K562 (cell line): Measurements from ENCODE around the gene BUB3. TPM values are rescaled to one million over a fixed set of nuclear protein-coding genes. Genes with fewer than 3 reads are reported as not detected.

Source experiments
- ATAC-seq: fragments of 200-7000 bp; cut with Tn5 transposase; 3 replicates; pipeline ENCODE4 v1.9.1; 2020; ENCODE audit warnings: moderate library complexity
- BruUV-seq: library from RNA; stranded (reverse); fragments of 400-500 nt; replicated peaks from 2 replicates; lab custom pipeline; 2021; lab: Mats Ljungman, UMichigan
- CTCF ChIA-PET: fragments of 300-600 bp; formaldehyde crosslinking; extraction: SDS; loops from one replicate; lab custom pipeline; 2021; ENCODE audit warnings: low intra/inter-chr PET ratio; lab: Yijun Ruan, JAX
- POLR2A ChIA-PET: fragments of 300-600, 350-650 bp; sonication (Branson Sonifier 250); formaldehyde crosslinking; extraction: SDS; loops from one replicate; lab custom pipeline; 2021; ENCODE audit warnings: antibody characterized with exemption, inconsistent platforms; lab: Yijun Ruan, JAX
- DNase-seq, 4 experiments: peaks; one replicate each; pipeline versions ENCODE4 v3.0.0 to v3.0.0-alpha.2; 2011 to 2018; ENCODE audit warnings: low spot score in 3 of 4, mixed read lengths in 3 of 4; ENCODE audit errors: extremely low read depth in 1 of 4
- FAIRE-seq: peaks from 2 replicates; lab custom pipeline; 2011; peaks lifted over from hg19 to GRCh38; lab: Jason Lieb, UNC
- H2AFZ ChIP-seq: 2 replicates; pipeline ENCODE4 v1.6.0; 2011; ENCODE audit warnings: low read depth, low read length, control low read depth, inconsistent platforms
- H3K27ac ChIP-seq: fragments of 200-600 bp; 3 replicates; pipeline ENCODE4 v1.8.0; 2011; ENCODE audit warnings: low read depth, mild to moderate bottlenecking, control low read depth, inconsistent platforms, low read length, moderate library complexity, mixed read lengths; ENCODE audit errors: extremely low read depth
- H3K27me3 ChIP-seq, 2 experiments: fragments of 300-600 bp in 1 of 2; 2 replicates in 1 of 2; 3 replicates in 1 of 2; pipeline versions ENCODE4 v1.6.0 to v1.8.0; 2011; ENCODE audit warnings: inconsistent platforms in 2 of 2, low read length in 2 of 2, mild to moderate bottlenecking in 1 of 2, mixed read lengths in 1 of 2, moderate library complexity in 1 of 2; ENCODE audit not compliant: control insufficient read depth in 2 of 2, insufficient read depth in 2 of 2
- H3K36me3 ChIP-seq: fragments of 300-600 bp; 3 replicates; pipeline ENCODE4 v1.8.0; 2011; ENCODE audit warnings: mild to moderate bottlenecking, low read length, inconsistent platforms; ENCODE audit not compliant: control insufficient read depth, insufficient read depth
- H3K4me1 ChIP-seq, 2 experiments: fragments of 200-600 bp in 1 of 2; replicated peaks in 1 of 2; 2 replicates in 1 of 2; 3 replicates in 1 of 2; pipeline versions ENCODE4 v1.5.1 to v1.8.0; 2011; ENCODE audit warnings: inconsistent platforms in 2 of 2, low read length in 2 of 2, mild to moderate bottlenecking in 1 of 2, mixed read lengths in 1 of 2, moderate library complexity in 1 of 2; ENCODE audit not compliant: control insufficient read depth in 2 of 2, insufficient read depth in 2 of 2
- H3K4me2 ChIP-seq: 2 replicates; pipeline ENCODE4 v1.6.1; 2011; ENCODE audit warnings: low read length, control low read depth, inconsistent platforms, mixed read lengths; ENCODE audit not compliant: insufficient read depth
- H3K4me3 ChIP-seq: fragments of 200-600 bp; sonication (generic), shearing (Covaris generic); 2 replicates; pipeline ENCODE4 v1.5.1; 2016; ENCODE audit warnings: control low read depth, inconsistent platforms
- H3K79me2 ChIP-seq: fragments of 200-600 bp; 3 replicates; pipeline ENCODE4 v1.8.0; 2011; ENCODE audit warnings: low read length, inconsistent platforms; ENCODE audit not compliant: control insufficient read depth, insufficient read depth
- H3K9ac ChIP-seq, 2 experiments: 2 replicates each; pipeline versions ENCODE4 v1.6.0 to v1.6.1; 2011; ENCODE audit warnings: low read depth in 2 of 2, low read length in 2 of 2, control low read depth in 1 of 2, inconsistent platforms in 1 of 2, mild to moderate bottlenecking in 1 of 2, mixed read lengths in 1 of 2; ENCODE audit not compliant: insufficient read depth in 1 of 2
- H3K9me1 ChIP-seq: one replicate; pipeline ENCODE4 v1.6.0; 2011; ENCODE audit warnings: inconsistent platforms, mild to moderate bottlenecking, low read length, moderate library complexity; ENCODE audit not compliant: control insufficient read depth, insufficient read depth
- H3K9me3 ChIP-seq: replicated peaks from 2 replicates; pipeline ENCODE4 v1.5.1; 2011; ENCODE audit warnings: low read depth, low read length, inconsistent platforms; ENCODE audit not compliant: control insufficient read depth, insufficient read depth
- H4K20me1 ChIP-seq: replicated peaks from 2 replicates; pipeline ENCODE4 v1.6.1; 2011; ENCODE audit warnings: low read length, inconsistent platforms, mixed read lengths; ENCODE audit not compliant: control insufficient read depth, insufficient read depth
- CBX1 ChIP-seq: sonication (generic); IDR thresholded peaks from 2 replicates; pipeline ENCODE4 v1.6.1; 2016; ENCODE audit warnings: antibody characterized with exemption, low read depth, mild to moderate bottlenecking
- CHD1 ChIP-seq: fragments of 200-600 bp; sonication (generic); IDR thresholded peaks from one replicate; pipeline ENCODE4 v1.6.1; 2012; ENCODE audit warnings: mild to moderate bottlenecking, moderate library complexity, low read length, inconsistent platforms
- EGR1 ChIP-seq: fragments of 450-650 bp; conservative IDR thresholded peaks from 2 replicates; pipeline ENCODE4 v1.6.1; 2017; ENCODE audit warnings: mild to moderate bottlenecking
- FIP1L1 ChIP-seq: fragments of 200-400 bp; formaldehyde crosslinking; IDR thresholded peaks from 2 replicates; pipeline ENCODE4 v1.6.1; 2018; ENCODE audit warnings: mild to moderate bottlenecking, low read depth, low read length; ENCODE audit not compliant: poor library complexity, severe bottlenecking
- GABPB1 ChIP-seq: sonication (generic); formaldehyde crosslinking; IDR thresholded peaks from 2 replicates; pipeline ENCODE4 v1.8.0; 2022; ENCODE audit warnings: mild to moderate bottlenecking, missing genetic modification reagents
- KDM5B ChIP-seq: fragments of 200-600 bp; sonication (generic); IDR thresholded peaks from 2 replicates; pipeline ENCODE4 v1.6.1; 2012; ENCODE audit warnings: low read depth, mild to moderate bottlenecking, moderate library complexity, low read length, control low read depth, inconsistent platforms; ENCODE audit not compliant: insufficient replicate concordance
- NRF1 ChIP-seq, 2 experiments: fragments of 450-650 bp; IDR thresholded peaks in 1 of 2; conservative IDR thresholded peaks in 1 of 2; 2 replicates each; pipeline ENCODE4 v1.6.1; 2014; ENCODE audit warnings: mild to moderate bottlenecking in 2 of 2
- PHF8 ChIP-seq: fragments of 200-600 bp; sonication (generic); IDR thresholded peaks from 2 replicates; pipeline ENCODE4 v1.6.1; 2012; ENCODE audit warnings: mixed run types, mild to moderate bottlenecking, inconsistent platforms, low read length, moderate library complexity, borderline replicate concordance
- POLR2A ChIP-seq: fragments of 450-650 bp; conservative IDR thresholded peaks from 2 replicates; pipeline ENCODE4 v1.6.1; 2016
- RBBP5 ChIP-seq: fragments of 200-600 bp; sonication (generic); IDR thresholded peaks from 2 replicates; pipeline ENCODE4 v1.6.1; 2012; ENCODE audit warnings: borderline replicate concordance, mild to moderate bottlenecking, low read length, control low read depth, inconsistent platforms; ENCODE audit not compliant: insufficient read depth, poor library complexity, severe bottlenecking
- RBFOX2 ChIP-seq: fragments of 200-400 bp; formaldehyde crosslinking; IDR thresholded peaks from 2 replicates; pipeline ENCODE4 v1.6.1; 2017; ENCODE audit warnings: low read depth, mild to moderate bottlenecking, low read length, moderate library complexity
- RBM15 ChIP-seq: fragments of 200-400 bp; formaldehyde crosslinking; IDR thresholded peaks from 2 replicates; pipeline ENCODE4 v1.6.1; 2018; ENCODE audit warnings: mild to moderate bottlenecking, low read length, moderate library complexity; ENCODE audit not compliant: insufficient read depth
- RBM22 ChIP-seq: fragments of 200-400 bp; formaldehyde crosslinking; IDR thresholded peaks from 2 replicates; pipeline ENCODE4 v1.6.1; 2018; ENCODE audit warnings: low read length, low read depth; ENCODE audit not compliant: poor library complexity, severe bottlenecking
- TAF1 ChIP-seq: IDR thresholded peaks from 2 replicates; pipeline ENCODE4 v1.6.1; 2011; ENCODE audit warnings: mild to moderate bottlenecking, low read length, moderate library complexity; ENCODE audit not compliant: insufficient read depth, control insufficient read depth, severe bottlenecking; ENCODE audit errors: extremely low read depth
- TGIF2 ChIP-seq: sonication (generic); formaldehyde crosslinking; IDR thresholded peaks from 2 replicates; pipeline ENCODE4 v1.8.1; 2022; ENCODE audit warnings: mild to moderate bottlenecking, missing genetic modification reagents, moderate library complexity
- ZFX ChIP-seq: sonication (generic); formaldehyde crosslinking; IDR thresholded peaks from 2 replicates; pipeline ENCODE4 v1.8.0; 2022; ENCODE audit warnings: mild to moderate bottlenecking, missing genetic modification reagents, moderate library complexity
- WGBS: fragments of 100-300 bp; shearing (Covaris generic); methylation state at CpG from one replicate; pipeline ENCODE4 v1.1.6; 2016; ENCODE audit warnings: low coverage, mixed read lengths; ENCODE audit not compliant: insufficient coverage; ENCODE audit errors: missing lambda C conversion rate; 5-methylcytosine and 5-hydroxymethylcytosine counted together
- in situ Hi-C: fragments of 300-500 bp; cut with MboI; formaldehyde crosslinking; loops from 4 replicates; pipeline ENCODE4 v1.15.0; 2018; ENCODE audit warnings: inconsistent platforms, mixed read lengths
- intact Hi-C: fragments of 100-400 bp; cut with micrococcal nuclease; formaldehyde crosslinking; loops from 2 replicates; pipeline ENCODE4 v1.14.2; 2022
- polyA plus RNA-seq, 8 experiments: library from polyadenylated mRNA; depleted of rRNA in 4 of 8; stranded (reverse) in 5 of 8; unstranded in 3 of 8; fragments of >200 nt; fragmentation: Nextera tagmentation in 2 of 8; fragmentation: Illumina TruSeq in 1 of 8; extraction: Ambion mirVana in 2 of 8; extraction: Trizol in 1 of 8; gene quantifications; 2 replicates each; pipeline versions ENCODE4 v1.2.1 to v1.2.3, GENCODE V29; 2011 to 2014; ENCODE audit warnings: inconsistent platforms in 1 of 8, missing spikeins in 1 of 8
- total RNA-seq, 7 experiments: library from RNA; depleted of rRNA in 6 of 7; stranded (reverse); fragments of >200 nt in 6 of 7; fragmentation: Illumina TruSeq in 2 of 7; extraction: Trizol in 2 of 7; gene quantifications; 2 replicates each; pipeline versions ENCODE4 v1.2.1 to v1.2.3, GENCODE V29; 2011 to 2021; ENCODE audit warnings: low replicate concordance in 1 of 7
- TF ChIP-seq, protein P1 (sequence below), 2 experiments: fragments of 450-650 bp; IDR thresholded peaks; 2 replicates each; pipeline ENCODE4 v1.6.1; 2016

Gene BUB3
- total and polyA plus RNA-seq, 9 of the 15 experiments (the other 6 are each of a cell fraction or from before 2014, with no cell fraction given), result 167 to 761 (median 225) TPM

DNA sequence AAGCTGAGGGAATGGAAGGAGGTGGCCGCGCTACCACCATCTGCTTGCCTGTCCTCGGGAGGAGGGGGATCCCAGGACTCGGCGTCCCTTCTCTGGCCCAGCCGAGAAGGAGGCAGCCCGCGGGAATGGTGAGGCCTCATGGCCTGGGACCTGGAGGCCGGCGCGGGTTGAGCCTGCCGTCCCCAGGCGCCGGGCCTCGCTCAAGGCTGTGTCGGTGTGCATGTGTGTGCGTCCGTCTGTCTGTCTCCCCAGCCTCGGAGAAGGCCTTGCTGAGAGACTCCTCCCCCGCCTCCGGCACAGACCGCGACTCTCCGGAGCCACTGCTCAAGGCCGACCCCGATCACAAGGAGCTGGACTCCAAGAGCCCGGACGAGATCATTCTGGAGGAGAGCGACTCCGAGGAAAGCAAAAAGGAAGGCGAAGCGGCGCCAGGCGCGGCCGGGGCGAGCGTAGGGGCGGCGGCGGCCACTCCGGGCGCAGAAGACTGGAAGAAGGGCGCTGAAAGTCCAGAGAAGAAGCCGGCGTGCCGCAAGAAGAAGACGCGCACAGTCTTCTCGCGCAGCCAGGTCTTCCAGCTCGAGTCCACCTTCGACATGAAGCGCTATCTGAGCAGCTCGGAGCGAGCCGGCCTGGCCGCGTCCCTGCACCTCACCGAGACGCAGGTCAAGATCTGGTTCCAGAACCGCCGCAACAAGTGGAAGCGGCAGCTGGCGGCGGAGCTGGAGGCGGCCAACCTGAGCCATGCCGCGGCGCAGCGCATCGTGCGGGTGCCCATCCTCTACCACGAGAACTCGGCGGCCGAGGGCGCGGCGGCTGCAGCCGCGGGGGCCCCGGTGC is 17.2 kb upstream of the BUB3 start:
- peaks cover 46% of the 10 kb centered on the region for H3K36me3 ChIP-seq
- H3K4me1 ChIP-seq, result peaks cover 13 to 55% of the 10 kb centered on the region in 2 experiments
- no peak for FAIRE-seq
- H3K9ac ChIP-seq, result peak overlapping the region; percentile 90 to 98
- peak; percentile 28 for ATAC-seq
- in situ Hi-C loops, result no loop called here
- CTCF ChIA-PET, result no interaction called here
- no peaks in the 10 kb centered on the region for H3K9me1 ChIP-seq
- no peak overlapping the region for H2AFZ ChIP-seq
- 1% methylated on average over 14 of the region's 83 CpGs for WGBS
- H4K20me1 ChIP-seq, result peaks cover 7% of the 10 kb centered on the region; the same call in 1 of the 2 replicates
- peak overlapping the region; percentile 74 for H3K4me2 ChIP-seq
- peak; percentile 25 to 66 (median 38) for DNase-seq
- TSS peak; percentile 38 for BruUV-seq
- intact Hi-C loops, result no loop called here
- peak overlapping the region; percentile 99 for H3K27ac ChIP-seq
- no peaks in the 10 kb centered on the region; the same call in 1 of the 2 replicates for H3K9me3 ChIP-seq
- H3K27me3 ChIP-seq, result 0 out of 5 replicates have a peak, but pooled peaks cover 0 to 8% of the 10 kb centered on the region in 2 experiments
- peaks cover 57% of the 10 kb centered on the region for H3K79me2 ChIP-seq
- POLR2A ChIA-PET, result interaction anchor here (0.6 to 4.9 kb wide), 3 partner anchors 9 to 69 kb away, joined by 3 to 34 read pairs (median 3); partner anchors contain the start of gene BUB3
- peak overlapping the region; percentile 73 for H3K4me3 ChIP-seq
- TF ChIP-seq TAF1 (peak; percentile 23), CBX1 (no peak), TGIF2 (CRISPR knock-in tag) (no peak), NRF1 (conservative IDR thresholded peaks at IDR 0.05 in 1 of 2, IDR thresholded peaks at IDR 0.05 in 1 of 2) (0 out of 4 replicates have a peak, but pooled peaks have one; percentile 26 to 28), RBFOX2 (peak; percentile 86), RBBP5 (peak; percentile 86), KDM5B (peak; percentile 26), RBM22 (peak; percentile 80), CHD1 (peak; percentile 27), GABPB1 (no peak), RBM15 (no peak), PHF8 (0 out of 2 replicates have a peak, but pooled peaks have one; percentile 23), EGR1 (peak; percentile 32; the same call in 1 of the 2 replicates), POLR2A (0 out of 2 replicates have a peak, but pooled peaks have one; percentile 51), ZFX (CRISPR knock-in tag) (peak; percentile 14; the same call in 1 of the 2 replicates), FIP1L1 (peak; percentile 53)
- TF ChIP-seq, protein P1, sequence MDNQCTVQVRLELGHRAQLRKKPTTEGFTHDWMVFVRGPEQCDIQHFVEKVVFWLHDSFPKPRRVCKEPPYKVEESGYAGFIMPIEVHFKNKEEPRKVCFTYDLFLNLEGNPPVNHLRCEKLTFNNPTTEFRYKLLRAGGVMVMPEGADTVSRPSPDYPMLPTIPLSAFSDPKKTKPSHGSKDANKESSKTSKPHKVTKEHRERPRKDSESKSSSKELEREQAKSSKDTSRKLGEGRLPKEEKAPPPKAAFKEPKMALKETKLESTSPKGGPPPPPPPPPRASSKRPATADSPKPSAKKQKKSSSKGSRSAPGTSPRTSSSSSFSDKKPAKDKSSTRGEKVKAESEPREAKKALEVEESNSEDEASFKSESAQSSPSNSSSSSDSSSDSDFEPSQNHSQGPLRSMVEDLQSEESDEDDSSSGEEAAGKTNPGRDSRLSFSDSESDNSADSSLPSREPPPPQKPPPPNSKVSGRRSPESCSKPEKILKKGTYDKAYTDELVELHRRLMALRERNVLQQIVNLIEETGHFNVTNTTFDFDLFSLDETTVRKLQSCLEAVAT (IDR thresholded peaks at IDR 0.05), result peak; percentile 35 to 52; a peak in 3 of 4 replicates
